Duodenal mucosa (tissue), 2 donors: ENCODE measurements around the gene OSTN.

Experiments
- H3K27ac ChIP-seq: one replicate; pipeline ENCODE4 v1.7.0; 2013; ENCODE audit warnings: low read depth, low read length
- H3K27me3 ChIP-seq, 2 donors: one replicate each; pipeline ENCODE4 v1.7.0; 2013; ENCODE audit warnings: low read length in 2 of 2, control low read depth in 1 of 2; ENCODE audit not compliant: insufficient read depth in 2 of 2, control insufficient read depth in 1 of 2
- H3K36me3 ChIP-seq, 2 donors: one replicate each; pipeline ENCODE4 v1.7.0; 2013; ENCODE audit warnings: low read length in 2 of 2, control low read depth in 1 of 2; ENCODE audit not compliant: insufficient read depth in 2 of 2, control insufficient read depth in 1 of 2
- H3K4me1 ChIP-seq, 2 donors: one replicate each; pipeline ENCODE4 v1.7.0; 2013; ENCODE audit warnings: low read length in 2 of 2, control low read depth in 1 of 2; ENCODE audit not compliant: insufficient read depth in 2 of 2, control insufficient read depth in 1 of 2
- H3K4me3 ChIP-seq, 2 donors: one replicate each; pipeline ENCODE4 v1.7.0; 2013; ENCODE audit warnings: low read length in 2 of 2, low read depth in 1 of 2
- H3K9ac ChIP-seq, 2 donors: one replicate each; pipeline ENCODE4 v1.7.0; 2013; ENCODE audit warnings: low read length in 2 of 2, low read depth in 1 of 2
- H3K9me3 ChIP-seq, 2 donors: one replicate each; pipeline ENCODE4 v1.7.0; 2013; ENCODE audit warnings: low read length in 2 of 2, control low read depth in 1 of 2; ENCODE audit not compliant: control insufficient read depth in 1 of 2

OSTN gene

DNA sequence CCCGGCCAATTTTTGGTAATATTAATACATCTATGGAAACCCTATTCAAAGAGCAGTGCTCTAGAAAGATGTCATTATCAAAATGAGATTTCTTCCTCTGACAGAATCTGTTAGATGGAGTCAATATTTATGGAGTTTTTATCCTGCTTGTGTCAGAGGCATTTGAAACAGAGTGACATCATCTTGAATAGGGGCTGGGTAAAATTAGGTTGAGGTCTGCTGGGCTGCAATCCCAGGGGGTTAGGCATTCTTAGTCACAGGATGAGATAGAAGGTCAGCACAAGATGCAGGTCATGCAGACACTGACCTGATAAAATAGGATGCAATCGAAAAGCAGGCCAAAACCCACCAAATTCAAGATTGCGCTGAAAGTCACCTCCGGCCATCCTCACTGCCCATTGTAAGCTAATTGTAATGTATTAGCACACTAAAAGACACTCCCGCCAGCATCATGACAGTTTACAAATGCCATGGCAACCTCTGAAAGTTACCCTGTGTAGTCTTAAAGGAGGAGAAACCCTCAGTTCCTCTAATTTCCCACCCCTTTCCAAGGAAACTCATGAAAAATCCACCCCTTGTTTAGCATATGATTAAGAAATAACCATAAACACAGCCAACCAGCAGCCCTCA lies 102.9 kb downstream of the OSTN start:
- Histone ChIP-seq H3K4me3 (no peak overlapping the region), H3K27me3 (no peaks in the 10 kb centered on the region), H3K36me3 (no peaks in the 10 kb centered on the region), H3K4me1 (no peaks in the 10 kb centered on the region), H3K9ac (no peak overlapping the region), H3K9me3 (no peaks in the 10 kb centered on the region), H3K27ac (no peak overlapping the region)

DNA sequence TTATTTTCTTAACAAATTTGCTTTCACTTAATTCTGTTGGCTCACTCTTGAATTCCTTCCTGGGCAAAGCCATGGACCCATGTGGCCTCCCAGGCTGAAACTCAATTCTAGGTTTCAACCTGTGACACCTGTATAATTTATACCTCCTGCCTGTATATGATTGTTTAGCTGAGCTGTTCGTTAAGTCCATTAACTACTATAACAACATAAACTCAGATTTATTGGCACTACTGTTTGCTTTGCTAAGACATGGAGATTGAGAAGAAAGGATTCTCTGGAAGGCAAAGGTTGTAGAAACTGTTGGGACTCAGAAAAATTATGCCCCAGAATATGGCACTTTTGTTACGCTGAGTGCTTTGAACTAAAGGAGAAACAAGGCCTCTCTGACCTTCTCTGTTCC lies 103.4 kb downstream of the OSTN start:
- H3K9ac ChIP-seq: no peak overlapping the region
- no peak overlapping the region for H3K4me3 ChIP-seq
- H3K9me3 ChIP-seq: no peaks in the 10 kb centered on the region

DNA sequence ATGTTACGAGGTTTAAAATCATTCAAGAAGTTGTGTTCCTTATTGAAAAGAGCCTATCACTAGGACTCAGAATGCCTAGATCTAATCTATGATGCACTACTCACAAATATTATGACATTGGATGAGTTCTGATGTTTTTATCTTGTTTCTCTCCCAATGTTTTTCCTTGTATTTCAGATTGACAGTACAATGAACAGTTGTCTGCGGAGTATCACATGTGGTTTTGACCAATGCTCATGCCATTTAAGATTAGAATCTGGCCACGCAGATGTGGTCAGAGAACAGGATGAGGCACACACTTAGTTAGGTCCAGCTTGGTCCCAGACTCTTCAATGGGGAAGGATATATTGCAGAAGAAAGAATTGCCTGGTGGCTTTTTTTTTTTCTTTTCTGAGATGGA lies 104.6 kb downstream of the OSTN start:
- Histone ChIP-seq H3K27ac (no peak overlapping the region), H3K4me1 (no peaks in the 10 kb centered on the region), H3K9ac (no peak overlapping the region), H3K27me3 (no peaks in the 10 kb centered on the region), H3K4me3 (no peak overlapping the region), H3K9me3 (no peaks in the 10 kb centered on the region), H3K36me3 (no peaks in the 10 kb centered on the region)

More for the DNA sequence above, 103.4 kb downstream of the OSTN start:
- no peak overlapping the region for H3K27ac ChIP-seq
- no peaks in the 10 kb centered on the region for H3K36me3 ChIP-seq
- no peaks in the 10 kb centered on the region for H3K27me3 ChIP-seq
- H3K4me1 ChIP-seq: no peaks in the 10 kb centered on the region

DNA sequence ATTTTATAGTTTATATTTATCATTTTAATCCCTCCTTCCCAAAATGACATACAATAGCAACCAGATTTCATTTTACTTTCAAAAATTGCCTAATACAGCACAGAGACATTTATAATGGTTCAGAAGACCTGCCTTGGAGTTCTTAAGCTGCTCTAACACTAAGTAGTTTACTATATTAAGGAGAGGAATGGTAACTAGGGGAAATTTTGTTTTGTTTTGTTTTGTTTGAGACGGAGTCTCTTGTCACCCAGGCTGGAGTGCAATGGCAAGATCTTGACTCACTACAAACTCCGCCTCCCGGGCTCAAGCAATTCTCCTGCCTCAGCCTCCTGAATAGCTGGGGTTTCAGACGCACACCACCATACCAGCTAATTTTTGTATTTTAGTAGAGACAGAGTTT lies 107.4 kb downstream of the OSTN start:
- Histone ChIP-seq H3K4me1 (no peaks in the 10 kb centered on the region), H3K9me3 (no peaks in the 10 kb centered on the region), H3K27me3 (no peaks in the 10 kb centered on the region), H3K27ac (no peak overlapping the region), H3K9ac (no peak overlapping the region), H3K36me3 (no peaks in the 10 kb centered on the region), H3K4me3 (no peak overlapping the region)

DNA sequence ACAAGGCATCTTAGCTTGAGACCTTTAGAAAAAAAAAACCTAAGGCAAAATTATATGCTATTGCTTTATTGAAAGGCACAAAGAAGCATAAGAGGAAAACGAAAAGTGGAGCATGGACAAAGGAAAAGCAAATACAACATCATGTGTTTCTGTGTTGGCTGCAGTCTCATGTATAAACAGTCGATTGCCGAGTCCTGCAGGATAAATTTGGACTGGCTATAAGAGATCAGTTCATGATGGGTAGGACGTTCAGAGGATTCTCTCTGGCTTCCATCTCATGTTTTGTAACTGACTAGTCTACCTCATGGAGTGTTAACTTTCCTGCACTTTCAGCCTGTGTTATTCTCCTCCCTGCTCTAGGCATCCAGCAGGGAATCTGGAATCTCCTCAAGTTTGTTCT lies 108.3 kb downstream of the OSTN start:
- H3K4me1 ChIP-seq: no peaks in the 10 kb centered on the region
- H3K27me3 ChIP-seq: no peaks in the 10 kb centered on the region
- no peak overlapping the region for H3K27ac ChIP-seq
- H3K9me3 ChIP-seq: no peaks in the 10 kb centered on the region
- H3K9ac ChIP-seq: no peak overlapping the region
- no peak overlapping the region for H3K4me3 ChIP-seq
- H3K36me3 ChIP-seq: no peaks in the 10 kb centered on the region

DNA sequence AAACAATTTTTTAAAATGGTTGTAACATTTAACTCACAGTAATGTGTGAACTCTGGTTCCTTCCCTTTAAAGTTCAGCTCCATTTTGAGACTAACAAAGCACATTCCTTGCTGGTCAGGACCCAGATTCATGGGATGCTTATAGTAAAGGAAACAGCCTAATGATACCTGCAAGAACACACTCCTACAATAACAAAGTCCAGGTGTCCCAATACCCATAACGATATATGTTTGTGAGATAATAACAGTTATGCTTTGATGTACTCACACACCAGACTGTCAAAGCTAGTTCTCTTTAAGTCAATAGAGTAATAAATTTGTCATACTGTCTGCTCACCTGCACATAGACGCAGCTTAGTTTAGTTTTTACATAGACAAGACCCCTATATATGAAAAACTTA lies 114.3 kb downstream of the OSTN start:
- H3K9me3 ChIP-seq: no peaks in the 10 kb centered on the region
- no peaks in the 10 kb centered on the region for H3K36me3 ChIP-seq
- no peaks in the 10 kb centered on the region for H3K27me3 ChIP-seq
- no peak overlapping the region for H3K27ac ChIP-seq
- H3K4me3 ChIP-seq: no peak overlapping the region
- peaks cover 0 to 5% of the 10 kb centered on the region in 2 donors for H3K4me1 ChIP-seq
- H3K9ac ChIP-seq: no peak overlapping the region

DNA sequence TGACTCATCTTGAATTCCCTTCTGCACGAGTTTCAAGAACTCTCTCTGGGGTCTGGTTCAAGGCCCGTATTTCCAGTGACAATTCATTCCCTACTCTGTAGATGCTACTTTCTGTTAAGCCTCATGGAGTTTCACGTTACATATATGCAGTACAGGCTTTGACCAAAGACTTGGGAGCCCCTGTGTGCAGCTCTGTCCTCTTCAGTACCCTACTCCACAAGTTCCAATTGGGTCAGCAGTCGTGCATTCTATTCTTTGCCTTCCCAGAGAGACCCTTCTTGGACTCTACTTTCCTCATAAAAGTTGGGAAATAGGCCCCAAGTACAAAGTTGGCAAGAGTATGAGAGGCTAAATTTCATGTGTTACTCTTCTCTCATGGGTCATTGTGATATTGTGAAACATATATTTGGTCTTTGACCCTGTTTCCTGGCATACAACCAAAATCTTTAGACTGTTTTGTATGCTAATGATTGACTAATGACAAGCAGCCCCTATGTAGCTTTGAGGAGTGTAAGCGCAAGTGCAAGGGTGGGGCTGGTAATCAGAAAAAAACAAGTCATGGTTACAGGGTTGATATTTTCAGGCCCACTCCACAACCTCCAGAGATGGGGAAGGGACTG lies 115.2 kb downstream of the OSTN start:
- Histone ChIP-seq H3K9me3 (no peaks in the 10 kb centered on the region), H3K4me3 (no peak overlapping the region), H3K4me1 (peaks cover 0 to 5% of the 10 kb centered on the region in 2 donors), H3K36me3 (no peaks in the 10 kb centered on the region), H3K27ac (no peak overlapping the region), H3K27me3 (no peaks in the 10 kb centered on the region), H3K9ac (no peak overlapping the region)
